HG03342 (cell line): ENCODE results near the gene NR2E1.

Experiments
- ATAC-seq: cut with Tn5 transposase; IDR thresholded peaks from one replicate; pipeline ENCODE4 v1.9.1; 2021; ENCODE audit warnings: mild to moderate bottlenecking, moderate library complexity; ENCODE audit not compliant: unreplicated experiment

NR2E1 gene

DNA sequence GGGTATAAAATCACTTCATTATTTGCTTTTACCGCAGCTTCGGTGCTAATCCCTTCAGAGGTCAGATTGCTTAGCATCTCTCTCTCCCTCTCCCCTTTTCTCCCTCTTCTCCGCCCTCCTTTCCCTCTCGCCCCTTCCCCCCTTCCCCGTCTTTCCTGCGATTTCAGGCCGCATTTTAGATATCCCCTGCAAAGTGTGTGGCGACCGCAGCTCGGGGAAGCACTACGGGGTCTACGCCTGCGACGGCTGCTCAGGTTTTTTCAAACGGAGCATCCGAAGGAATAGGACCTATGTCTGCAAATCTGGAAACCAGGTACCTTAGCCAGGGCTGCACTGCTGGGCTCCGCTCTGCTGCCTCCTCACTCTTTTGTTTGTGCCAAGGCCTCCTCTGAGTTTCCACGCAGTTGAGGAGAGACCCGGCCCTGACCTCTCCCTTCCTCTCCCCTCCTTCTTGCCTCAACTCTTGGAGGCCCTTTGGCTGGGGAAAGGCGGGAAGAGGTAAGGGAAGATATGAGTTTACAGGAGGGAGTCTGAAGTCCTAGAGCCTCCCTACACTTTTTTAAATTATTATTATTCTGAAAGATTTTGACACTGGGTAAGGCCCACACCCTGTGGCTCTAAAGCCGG is 5.6 kb downstream of the NR2E1 start:
- no peak for ATAC-seq

- ATAC-seq, result no peak
Measured at GRCh38 chr6:108171918-108172516, 6.2 kb downstream of the NR2E1 start.

DNA sequence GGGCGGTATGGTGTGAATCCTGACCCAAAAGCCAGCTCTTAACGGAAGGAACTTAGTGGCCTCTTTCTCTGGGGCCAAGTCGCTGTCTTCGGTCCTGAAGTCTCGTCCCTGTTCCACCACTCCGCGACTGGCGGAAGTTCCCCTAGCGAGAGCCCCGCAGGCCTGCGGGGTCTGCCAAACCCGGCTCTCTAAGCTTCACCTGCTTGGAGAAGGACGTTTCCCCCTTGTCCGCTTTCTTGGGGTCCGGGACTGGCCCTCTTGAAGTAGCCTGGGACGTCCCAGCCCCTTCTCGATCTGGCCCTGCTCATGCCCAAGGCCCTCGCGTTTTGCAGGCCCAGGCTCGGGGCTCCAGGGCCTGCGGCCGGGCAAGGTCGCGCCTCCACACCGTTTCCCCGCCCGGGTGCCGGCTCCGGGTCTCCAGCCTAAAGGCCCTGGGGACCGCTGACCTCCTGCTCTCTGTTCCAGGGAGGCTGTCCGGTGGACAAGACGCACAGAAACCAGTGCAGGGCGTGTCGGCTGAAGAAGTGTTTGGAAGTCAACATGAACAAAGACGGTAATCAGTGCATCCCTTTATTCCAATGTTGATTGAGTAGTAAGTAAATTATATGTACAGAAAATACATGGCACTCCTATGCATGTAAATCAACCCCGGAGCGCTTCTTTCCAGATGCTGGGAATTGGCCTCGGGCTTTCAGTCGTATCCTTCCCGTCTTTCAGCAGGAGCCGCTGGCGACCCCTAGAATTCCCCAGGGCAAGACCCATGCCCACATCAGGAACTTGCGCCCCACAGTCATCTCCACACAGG is 8.8 kb downstream of the NR2E1 start:
- no peak for ATAC-seq

GRCh38 chr6:108175176-108175591 is 9.4 kb downstream of the NR2E1 start:
- ATAC-seq, result no peak

DNA sequence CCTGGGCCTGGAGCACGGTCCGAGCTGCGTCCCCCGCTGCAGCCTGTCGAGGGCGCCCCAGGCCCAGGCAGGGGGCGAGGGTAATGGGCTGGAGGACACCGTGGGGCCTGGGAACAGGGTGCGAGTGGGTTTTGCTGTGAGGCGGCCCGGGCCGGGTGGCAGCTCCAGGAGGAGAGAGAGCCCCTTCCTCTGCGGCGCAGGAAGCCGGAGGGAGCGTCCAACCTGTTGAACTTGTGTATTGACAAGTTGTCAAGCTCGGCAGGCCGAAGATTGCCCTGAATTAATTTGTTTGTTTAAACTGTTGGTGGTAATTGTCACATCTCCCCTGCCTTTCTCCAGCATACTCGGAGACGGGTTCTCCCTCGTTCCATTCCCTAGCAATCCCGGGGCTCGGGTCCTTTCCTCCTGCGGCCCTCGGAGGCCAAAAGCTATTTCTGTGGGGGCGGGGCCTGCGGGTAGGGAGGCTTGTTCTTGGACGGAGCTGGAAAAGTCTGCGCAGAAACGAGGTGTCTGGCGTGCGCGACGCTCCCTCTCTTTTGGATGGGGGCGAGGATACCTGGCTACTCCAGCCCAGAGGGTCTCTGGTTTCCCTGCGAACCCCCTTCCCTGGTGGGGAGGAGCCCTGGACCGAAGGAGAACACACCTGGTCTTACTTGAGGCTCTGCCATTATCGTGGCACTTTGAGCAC is 9.9 kb downstream of the NR2E1 start:
- no peak for ATAC-seq

GRCh38 chr6:108176281-108177089 is 10.7 kb downstream of the NR2E1 start:
- ATAC-seq, result no peak

GRCh38 chr6:108179741-108180140 is 13.9 kb downstream of the NR2E1 start:
- ATAC-seq, result no peak

DNA sequence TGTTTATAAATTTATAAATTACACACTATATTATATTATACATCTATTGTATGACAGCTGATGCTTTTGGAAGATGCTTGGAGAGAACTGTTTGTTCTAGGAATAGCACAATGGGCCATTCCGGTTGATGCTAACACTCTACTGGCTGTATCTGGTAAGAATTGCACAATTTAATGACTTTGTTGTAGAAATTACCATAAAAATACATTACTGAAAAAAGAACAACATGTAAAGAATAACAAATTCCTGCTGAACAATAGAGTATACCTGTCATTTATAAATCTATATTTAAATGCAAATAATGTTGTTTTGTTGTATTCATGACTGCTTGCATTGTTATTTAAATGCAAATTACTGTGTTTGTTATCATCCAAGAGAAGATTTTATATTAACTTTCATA is 14.4 kb downstream of the NR2E1 start:
- no peak for ATAC-seq

DNA sequence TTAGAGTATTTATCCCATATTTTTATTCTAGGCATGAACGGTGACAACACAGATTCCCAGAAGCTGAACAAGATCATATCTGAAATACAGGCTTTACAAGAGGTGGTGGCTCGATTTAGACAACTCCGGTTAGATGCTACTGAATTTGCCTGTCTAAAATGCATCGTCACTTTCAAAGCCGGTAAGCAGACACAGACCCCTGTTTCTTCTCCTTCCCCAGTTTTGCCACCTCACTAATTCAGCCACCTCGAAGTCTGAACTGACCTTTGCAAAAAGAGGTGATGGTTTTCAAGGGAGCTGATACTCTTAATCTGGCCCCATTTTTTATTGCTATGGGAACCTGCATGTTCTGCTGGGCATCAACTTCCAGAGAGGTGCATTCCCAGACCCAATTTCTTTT is 15.0 kb downstream of the NR2E1 start:
- ATAC-seq, result no peak

DNA sequence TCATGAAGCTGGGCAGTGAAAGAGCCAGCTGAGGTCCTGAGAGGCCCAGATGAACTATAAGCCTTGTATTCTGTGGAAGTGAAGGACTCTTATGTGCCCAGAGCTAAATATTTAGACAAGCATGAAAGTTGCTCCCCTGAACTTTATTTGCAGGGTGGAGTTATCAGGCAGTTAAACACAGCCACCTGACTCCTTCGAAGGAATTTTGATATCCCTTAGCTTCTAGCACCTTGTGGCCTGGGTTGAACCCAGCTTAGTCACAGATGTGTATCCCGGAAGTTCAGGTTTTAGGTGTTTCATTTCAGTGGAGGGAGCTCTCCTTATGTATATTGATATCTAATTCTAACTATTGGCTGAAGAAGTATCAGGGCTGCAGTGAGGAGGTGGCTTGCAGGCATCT is 20.4 kb downstream of the NR2E1 start:
- no peak for ATAC-seq

- ATAC-seq, result no peak
Measured at GRCh38 chr6:108187519-108187918, 21.7 kb downstream of the NR2E1 start.

DNA sequence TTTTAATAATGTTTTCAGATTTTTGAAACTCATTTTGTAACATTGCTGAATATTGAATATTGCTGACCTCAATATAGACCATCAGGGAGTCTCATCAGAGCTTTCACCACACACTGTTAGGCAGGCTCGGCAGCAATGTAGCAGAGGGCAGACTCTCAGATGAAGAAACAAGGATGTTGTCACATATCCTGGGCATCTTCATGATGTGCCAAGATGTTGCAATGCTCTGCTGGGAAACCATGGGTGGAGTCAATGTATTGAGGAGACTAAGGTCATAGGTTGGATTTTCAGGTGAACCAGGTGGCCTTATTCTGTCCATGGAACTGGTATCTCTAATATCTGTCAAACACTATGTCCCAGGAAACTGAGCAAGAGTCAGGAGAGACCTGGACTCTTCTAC is 27.3 kb downstream of the NR2E1 start:
- ATAC-seq, result no peak

DNA sequence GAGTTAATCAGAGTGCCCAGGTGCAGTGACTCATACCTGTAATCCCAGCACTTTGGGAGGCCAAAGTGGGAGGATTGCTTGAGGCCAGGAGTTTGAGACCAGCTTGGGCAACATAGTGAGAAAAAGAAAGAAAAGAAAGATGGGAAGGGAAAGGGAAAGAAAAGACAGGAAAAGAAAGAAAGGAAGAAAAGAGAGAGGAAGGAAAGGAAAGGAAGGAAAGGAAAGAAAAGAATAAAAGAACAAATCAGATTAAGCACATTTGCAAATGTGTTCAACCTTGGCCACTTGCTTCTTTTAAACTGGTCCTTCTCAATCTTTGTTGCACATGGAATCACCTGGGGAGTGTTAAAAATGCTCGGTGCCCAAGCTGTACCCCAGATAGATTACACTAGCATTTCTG is 28.0 kb downstream of the NR2E1 start:
- no peak for ATAC-seq

DNA sequence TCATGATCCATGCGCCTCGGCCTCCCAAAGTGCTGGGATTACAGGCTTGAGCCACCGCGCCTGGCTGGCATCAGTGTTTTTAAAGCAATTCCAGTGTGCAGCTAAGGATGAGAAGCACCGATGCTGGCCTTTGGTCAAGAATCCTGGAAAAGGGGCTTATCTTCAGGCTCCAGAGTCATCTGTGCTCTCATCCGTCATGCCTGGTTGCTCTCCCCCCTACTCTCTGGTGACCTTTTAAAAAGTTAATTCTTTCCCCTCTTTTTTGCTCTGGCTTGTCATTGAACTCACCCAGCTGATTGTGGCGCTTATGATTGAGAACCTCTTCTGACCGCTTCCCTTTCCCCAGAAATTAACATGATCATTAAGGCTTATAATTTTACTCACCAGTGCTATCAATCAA is 28.7 kb downstream of the NR2E1 start:
- no peak for ATAC-seq

DNA sequence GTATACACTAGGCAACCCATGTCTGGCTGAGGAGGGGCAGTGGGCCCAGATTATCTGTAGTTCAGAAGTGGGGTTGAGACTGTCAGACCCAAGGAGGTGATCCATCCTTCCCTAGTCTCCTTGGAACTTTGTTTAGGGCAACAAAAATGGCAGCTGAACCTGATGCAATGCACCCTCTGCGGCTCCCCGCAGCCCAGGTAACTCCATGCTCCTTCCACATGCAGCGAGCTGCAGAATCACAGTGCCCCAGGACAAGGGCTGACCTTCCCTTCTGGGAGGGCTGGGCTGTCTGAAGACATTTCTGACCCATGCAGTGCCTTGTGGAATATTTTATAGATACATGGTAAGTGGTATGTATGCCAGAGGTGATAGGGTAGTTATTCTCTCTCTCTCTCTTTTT is 29.4 kb downstream of the NR2E1 start:
- no peak for ATAC-seq

- no peak for ATAC-seq
Measured at GRCh38 chr6:108198761-108199498, 33.1 kb downstream of the NR2E1 start.

DNA sequence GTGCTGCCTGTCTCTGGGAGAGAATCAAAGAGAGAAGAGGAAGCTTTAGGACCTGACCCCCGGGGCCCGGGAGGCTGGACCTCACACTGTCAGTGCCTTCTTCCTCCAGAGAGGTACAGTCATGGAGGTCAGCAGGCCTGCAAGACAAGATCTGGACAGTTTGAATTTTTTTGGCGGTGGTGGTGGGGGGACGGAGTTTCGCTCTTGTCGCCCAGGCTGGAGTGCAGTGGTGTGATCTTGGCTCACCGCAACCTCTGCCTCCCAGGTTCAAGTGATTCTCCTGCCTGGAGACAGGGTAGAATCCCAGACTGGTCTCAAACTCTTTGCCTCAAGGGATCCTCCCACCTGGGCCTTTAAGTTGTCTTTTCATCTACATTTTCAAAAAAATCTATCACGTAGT is 34.4 kb downstream of the NR2E1 start:
- no peak for ATAC-seq

DNA sequence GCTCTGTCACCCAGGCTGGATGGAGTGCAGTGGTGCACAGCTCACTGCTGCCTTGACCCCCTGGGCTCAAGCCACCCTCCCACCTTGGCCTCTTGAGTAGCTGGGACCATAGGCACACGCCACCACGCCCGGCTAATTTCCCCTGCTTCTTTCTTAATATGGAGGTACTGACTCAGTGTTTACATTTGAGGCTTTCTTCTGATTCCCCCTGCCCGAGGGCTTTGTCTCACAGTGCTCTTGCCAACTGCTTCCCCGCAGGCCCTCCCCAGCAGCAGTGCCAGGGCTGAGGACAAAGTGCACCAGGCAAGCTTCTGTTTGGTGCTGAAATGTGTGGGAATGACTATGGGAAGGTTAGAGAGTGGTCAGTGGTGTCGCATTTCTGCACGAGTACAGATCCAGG is 34.8 kb downstream of the NR2E1 start:
- ATAC-seq, result no peak

DNA sequence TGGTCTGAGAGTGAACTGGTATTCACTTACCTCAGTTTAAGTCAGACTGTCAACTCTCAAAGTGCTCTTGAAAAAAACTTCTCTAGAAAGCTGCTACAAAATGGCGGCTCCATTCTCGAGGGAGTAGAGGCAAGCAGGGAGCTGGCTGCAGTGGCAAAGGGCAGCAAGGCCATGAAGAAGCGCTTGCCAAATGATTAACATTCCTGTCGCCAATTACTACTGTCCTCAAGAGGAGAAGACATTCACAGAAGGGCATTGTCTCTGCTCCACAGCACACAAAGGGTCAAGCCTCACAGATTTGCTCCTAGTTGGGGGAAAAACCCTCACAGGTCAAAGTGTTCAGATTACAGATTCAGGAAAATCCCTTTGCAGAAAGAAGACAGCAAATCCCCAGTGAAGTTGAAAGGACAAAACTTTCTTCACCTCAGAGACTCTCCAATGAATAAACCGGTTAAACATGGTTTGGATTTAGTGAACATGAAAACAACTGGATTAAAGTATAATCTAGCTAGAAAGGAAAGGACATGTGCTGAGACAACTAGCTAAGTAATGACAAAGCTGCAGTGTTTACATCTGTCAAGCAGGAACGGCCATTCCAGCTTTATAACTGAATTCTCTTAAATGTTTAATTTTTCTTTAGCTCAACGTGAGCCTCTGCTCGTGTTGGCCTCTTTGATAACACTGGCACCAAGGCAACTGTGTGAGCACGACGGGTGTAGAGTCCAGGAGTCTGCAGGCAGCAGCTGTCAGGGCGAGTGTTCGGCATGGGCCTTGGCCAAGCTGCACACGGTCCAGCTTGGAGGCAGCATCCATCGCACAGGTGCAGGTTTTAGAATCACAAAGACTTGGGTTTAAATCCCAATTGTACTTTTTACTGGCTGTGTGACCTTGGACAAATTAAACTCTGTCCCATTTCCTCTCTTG is 37.6 kb downstream of the NR2E1 start:
- ATAC-seq, result peak; percentile 56
